LNCaP clone FGC (cell line): ENCODE measurements around the gene VIM.
"Not testable (repeated sequence)": the region's sequence is repeated elsewhere in the genome, so short reads cannot be mapped to it uniquely, and the experiment has no call there.

Source experiments
- DNase-seq: peaks from one replicate; pipeline ENCODE4 v3.0.0-alpha.2; 2011; ENCODE audit warnings: low read depth
- H3K4me3 ChIP-seq: 2 replicates; pipeline ENCODE4 v1.5.1; 2011; ENCODE audit warnings: mild to moderate bottlenecking, low read depth, low read length, control low read depth
- TF ChIP-seq, protein P1 (sequence below): IDR thresholded peaks from 2 replicates; pipeline ENCODE4 v1.5.1; 2012; ENCODE audit warnings: mild to moderate bottlenecking; ENCODE audit not compliant: control insufficient read depth, insufficient read depth; ENCODE audit errors: extremely low read depth

Gene VIM

DNA sequence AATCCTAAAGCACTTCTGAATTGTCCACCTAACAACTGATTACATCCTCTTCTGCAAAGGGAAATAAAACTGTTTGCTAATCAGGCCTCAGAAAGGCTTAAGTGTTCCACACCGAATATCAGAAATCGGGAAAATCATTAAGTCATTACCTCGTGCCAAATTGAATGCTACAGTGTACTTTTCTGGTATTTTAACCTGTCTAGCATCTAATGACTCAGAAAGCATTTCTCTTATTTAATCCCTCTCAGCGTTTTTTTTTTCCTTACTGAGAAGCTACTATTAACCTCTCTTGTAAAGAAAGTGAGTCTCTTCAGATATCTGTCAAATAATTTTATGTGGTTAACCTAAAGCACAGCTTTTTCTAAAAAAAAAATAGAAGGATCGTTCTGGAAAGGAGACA is 28.6 kb downstream of the VIM start:
- TF ChIP-seq, protein P1, sequence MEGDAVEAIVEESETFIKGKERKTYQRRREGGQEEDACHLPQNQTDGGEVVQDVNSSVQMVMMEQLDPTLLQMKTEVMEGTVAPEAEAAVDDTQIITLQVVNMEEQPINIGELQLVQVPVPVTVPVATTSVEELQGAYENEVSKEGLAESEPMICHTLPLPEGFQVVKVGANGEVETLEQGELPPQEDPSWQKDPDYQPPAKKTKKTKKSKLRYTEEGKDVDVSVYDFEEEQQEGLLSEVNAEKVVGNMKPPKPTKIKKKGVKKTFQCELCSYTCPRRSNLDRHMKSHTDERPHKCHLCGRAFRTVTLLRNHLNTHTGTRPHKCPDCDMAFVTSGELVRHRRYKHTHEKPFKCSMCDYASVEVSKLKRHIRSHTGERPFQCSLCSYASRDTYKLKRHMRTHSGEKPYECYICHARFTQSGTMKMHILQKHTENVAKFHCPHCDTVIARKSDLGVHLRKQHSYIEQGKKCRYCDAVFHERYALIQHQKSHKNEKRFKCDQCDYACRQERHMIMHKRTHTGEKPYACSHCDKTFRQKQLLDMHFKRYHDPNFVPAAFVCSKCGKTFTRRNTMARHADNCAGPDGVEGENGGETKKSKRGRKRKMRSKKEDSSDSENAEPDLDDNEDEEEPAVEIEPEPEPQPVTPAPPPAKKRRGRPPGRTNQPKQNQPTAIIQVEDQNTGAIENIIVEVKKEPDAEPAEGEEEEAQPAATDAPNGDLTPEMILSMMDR: no peak
- H3K4me3 ChIP-seq: no peak overlapping the region
- no peak for DNase-seq

DNA sequence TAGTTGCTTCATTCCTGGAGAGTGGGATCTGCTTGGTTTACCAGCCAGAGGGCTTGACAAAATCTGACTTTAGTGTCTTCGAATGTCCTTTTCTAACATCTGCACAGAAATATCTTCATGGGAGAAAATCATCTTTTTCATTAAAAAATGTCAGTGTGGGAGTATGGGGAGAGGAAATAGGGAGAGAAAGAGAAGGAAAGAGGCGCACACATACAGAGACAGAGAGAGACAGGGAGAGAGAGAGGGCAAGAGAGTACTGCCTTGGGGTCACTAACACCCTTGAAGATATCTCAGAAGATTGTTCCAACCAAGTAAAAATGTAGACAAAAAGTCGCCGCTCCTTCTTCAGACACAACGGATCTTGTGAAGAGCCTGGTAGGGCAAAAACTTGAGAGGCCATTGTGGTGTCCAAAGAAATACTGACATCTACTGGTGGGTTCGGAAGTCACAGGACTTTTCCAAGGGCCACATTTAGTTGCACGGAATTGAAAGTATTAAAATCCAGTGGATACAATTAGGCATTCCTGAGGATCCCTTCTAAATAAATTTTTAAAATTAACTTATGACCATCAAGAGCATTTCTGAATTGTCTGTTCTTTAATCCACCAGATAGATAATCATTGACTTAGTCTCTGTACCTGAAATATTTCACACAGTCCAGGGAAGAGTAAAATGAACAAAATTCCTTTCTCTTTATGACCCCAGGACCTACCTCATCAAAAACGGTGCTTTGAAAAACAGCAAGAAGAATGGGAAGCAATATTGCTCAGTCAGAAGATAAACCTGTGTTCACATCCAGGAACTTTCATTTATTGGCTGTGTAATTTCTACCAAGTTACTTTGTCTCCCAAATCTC is 29.7 kb downstream of the VIM start:
- DNase-seq: peak; percentile 31
- H3K4me3 ChIP-seq: no peak overlapping the region
- TF ChIP-seq, protein P1: peak; percentile 79

DNA sequence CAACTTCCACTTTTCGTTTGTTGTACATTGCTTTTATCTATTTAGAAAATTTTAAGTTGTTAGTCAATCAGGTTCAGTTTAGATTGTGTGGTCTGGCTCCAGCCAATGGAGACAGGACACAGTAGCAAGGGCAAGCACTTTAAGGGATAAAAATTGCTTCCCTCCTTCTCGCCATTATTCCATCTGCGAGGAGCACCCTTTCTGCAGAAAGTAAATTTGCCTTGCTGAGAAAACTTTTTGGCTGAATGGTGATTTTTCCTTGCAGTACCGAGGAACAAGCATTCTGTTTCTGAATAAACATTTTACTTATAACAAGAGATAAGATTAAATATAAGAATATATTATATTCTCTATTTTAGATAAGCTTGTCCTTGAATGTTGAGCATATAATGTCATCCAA is 34.5 kb downstream of the VIM start:
- no peak for DNase-seq
- TF ChIP-seq, protein P1: no peak
- H3K4me3 ChIP-seq: no peak overlapping the region

DNA sequence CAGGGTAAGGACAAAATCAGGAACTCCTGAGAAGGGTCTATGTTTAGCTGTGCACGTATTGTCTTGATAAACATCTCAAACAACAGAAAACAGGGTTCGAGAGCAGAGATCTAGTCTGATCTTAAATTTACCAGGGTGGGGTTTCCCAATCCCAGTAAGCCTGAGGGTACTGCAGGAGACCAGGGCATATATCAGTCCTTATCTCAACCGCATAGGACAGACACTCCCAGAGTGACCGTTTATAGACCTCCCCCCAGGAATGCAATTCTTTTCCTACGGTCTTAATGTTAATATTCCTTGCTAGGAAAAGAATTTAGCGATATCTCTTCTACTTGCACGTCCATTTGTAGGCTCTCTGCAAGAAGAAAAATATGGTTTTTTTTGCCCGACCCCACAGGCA is 35.5 kb downstream of the VIM start:
- TF ChIP-seq, protein P1: no peak

DNA sequence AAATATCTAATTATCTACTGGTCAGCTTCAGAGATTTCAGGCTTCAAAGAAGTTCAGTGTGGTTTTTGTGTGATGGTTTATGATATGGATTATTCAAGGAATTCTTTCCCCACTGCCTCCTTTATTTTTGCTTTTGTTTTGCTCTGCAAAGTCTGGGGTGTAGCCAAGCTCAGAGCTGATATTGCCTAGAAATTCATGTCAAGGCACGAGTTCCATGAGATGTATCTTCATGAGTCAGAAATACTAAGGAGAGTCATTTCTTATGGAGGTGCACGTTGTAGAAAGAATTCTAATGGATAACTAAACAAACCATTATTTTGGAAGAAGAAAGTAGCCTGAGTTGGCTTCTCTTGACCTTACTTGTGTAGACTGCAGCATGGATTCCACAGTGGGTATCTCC is 37.4 kb downstream of the VIM start:
- TF ChIP-seq, protein P1: no peak
- H3K4me3 ChIP-seq: no peak overlapping the region
- DNase-seq: no peak

More for the DNA sequence above, 35.5 kb downstream of the VIM start:
- no peak overlapping the region for H3K4me3 ChIP-seq
- no peak for DNase-seq

DNA sequence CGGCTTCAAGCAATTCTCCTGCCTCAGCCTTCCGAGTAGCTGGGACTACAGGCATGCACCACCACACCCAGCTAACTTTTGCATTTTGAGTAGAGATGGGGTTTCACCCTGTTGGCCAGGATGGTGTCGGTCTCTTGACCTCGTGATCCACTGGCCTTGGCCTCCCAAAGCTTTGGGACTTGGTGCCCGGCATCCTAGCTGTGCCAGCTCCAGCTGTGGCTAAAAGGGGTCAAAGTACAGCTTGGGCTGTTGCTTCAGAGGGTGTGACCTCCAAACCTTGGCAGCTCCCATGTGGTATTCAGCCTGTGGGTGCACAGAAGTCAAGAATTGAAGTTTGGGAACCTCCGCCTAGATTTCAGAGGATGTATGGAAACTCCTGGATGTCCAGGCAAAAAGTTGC is 38.5 kb downstream of the VIM start:
- H3K4me3 ChIP-seq: not testable (repeated sequence)

DNA sequence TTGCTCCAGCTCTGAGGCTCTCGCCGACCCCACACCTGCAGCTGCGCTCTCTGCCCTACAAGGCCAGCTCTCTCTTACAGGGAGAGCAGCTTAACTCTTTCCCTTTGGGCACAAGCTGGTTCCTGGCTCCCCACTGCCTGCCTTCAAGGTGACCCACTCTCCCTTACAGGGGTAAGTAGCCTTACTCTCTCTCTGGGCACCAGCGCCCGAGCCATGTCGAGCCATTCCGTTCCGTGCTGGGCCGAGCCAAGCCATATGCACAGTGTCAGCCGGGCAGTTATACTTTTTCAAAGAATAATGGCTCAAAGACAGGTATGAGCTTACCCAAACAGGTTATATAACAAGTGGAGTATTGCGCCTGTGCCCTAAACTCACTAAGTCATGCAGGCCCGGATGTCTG is 44.6 kb downstream of the VIM start:
- DNase-seq: no peak
- H3K4me3 ChIP-seq: no peak overlapping the region
- TF ChIP-seq, protein P1: no peak

More for the DNA sequence above, 38.5 kb downstream of the VIM start:
- not testable (repeated sequence) for DNase-seq
